ENCODE measurements around the gene ARHGAP5. TPM values are rescaled to one million over a fixed set of nuclear protein-coding genes. Genes with fewer than 3 reads are reported as not detected.
A peak's percentile ranks its signal among the peaks of the same experiment; 100 is the strongest.

Gene ARHGAP5
- total and polyA plus RNA-seq, 3 experiments from 2014 or later = 15.9 to 38.2 (median 37.9) TPM

- H3K27ac ChIP-seq (ENCODE audit: low read depth, low read length) = no peak overlapping the region
- CTCF ChIA-PET = no interaction called here
- H3K36me3 Mint-ChIP-seq = peaks cover 21 to 60% (median 48%) of the 10 kb centered on the region in 3 donors
- no peak for DNase-seq
- H3K27me3 ChIP-seq (ENCODE audit: insufficient read depth, low read length, poor library complexity, severe bottlenecking) = no peaks in the 10 kb centered on the region
- H3K9me3 ChIP-seq (ENCODE audit: low read length) = no peaks in the 10 kb centered on the region
- H3K4me3 ChIP-seq (ENCODE audit: low read length) = no peak overlapping the region
- H3K4me1 Mint-ChIP-seq = peaks cover 4 to 10% (median 9%) of the 10 kb centered on the region in 3 donors
- H3K4me3 Mint-ChIP-seq = no peak overlapping the region
- POLR2A ChIA-PET = no interaction called here
- H3K9me3 Mint-ChIP-seq = peaks cover 0 to 15% (median 10%) of the 10 kb centered on the region in 5 donors
- H3K36me3 ChIP-seq (ENCODE audit: insufficient read depth, low read length) = no peaks in the 10 kb centered on the region
- no peaks in the 10 kb centered on the region for H3K4me1 ChIP-seq (ENCODE audit: insufficient read depth, low read length)
- no peak overlapping the region for H3K27ac Mint-ChIP-seq
- no peaks in the 10 kb centered on the region for H3K27me3 Mint-ChIP-seq
Observed at GRCh38 chr14:32137892-32138291, 60.8 kb downstream of the ARHGAP5 start.

- POLR2A ChIA-PET = no interaction called here
- Mint-ChIP-seq H3K9me3 (peaks cover 0 to 10% (median 4%) of the 10 kb centered on the region in 5 donors), H3K4me3 (no peak overlapping the region), H3K4me1 (peaks cover 0 to 3% (median 2%) of the 10 kb centered on the region in 3 donors), H3K27me3 (no peaks in the 10 kb centered on the region), H3K36me3 (peaks cover 13 to 47% (median 29%) of the 10 kb centered on the region in 3 donors), H3K27ac (peak overlapping the region in 1 of 8 donors; percentile 47)
- DNase-seq = no peak
- no peak overlapping the region for H3K4me3 ChIP-seq (ENCODE audit: low read length)
- no peak overlapping the region for H3K27ac ChIP-seq (ENCODE audit: low read depth, low read length)
- no peaks in the 10 kb centered on the region for H3K9me3 ChIP-seq (ENCODE audit: low read length)
- H3K36me3 ChIP-seq (ENCODE audit: insufficient read depth, low read length) = no peaks in the 10 kb centered on the region
- no peaks in the 10 kb centered on the region for H3K4me1 ChIP-seq (ENCODE audit: insufficient read depth, low read length)
- CTCF ChIA-PET = interaction anchor here (1.5 kb wide), 1 partner anchor 73 kb away, joined by 3 read pairs; no protein-coding TSS in a partner anchor
- no peaks in the 10 kb centered on the region for H3K27me3 ChIP-seq (ENCODE audit: insufficient read depth, low read length, poor library complexity, severe bottlenecking)
Observed at GRCh38 chr14:32142341-32142740, 65.2 kb downstream of the ARHGAP5 start.

GRCh38 chr14:32142754-32143437, 65.8 kb downstream of the ARHGAP5 start:
- H3K4me1 Mint-ChIP-seq = peaks cover 0 to 3% (median 2%) of the 10 kb centered on the region in 3 donors
- CTCF ChIA-PET = interaction anchor here (1.5 kb wide), 1 partner anchor 73 kb away, joined by 3 read pairs; no protein-coding TSS in a partner anchor
- no peaks in the 10 kb centered on the region for H3K4me1 ChIP-seq (ENCODE audit: insufficient read depth, low read length)

GRCh38 chr14:32150392-32150791, 73.3 kb downstream of the ARHGAP5 start:
- ChIA-PET CTCF (no interaction called here), POLR2A (no interaction called here)
- Histone ChIP-seq H3K4me3 (ENCODE audit: low read length) (no peak overlapping the region), H3K27ac (ENCODE audit: low read depth, low read length) (no peak overlapping the region), H3K9me3 (ENCODE audit: low read length) (no peaks in the 10 kb centered on the region), H3K4me1 (ENCODE audit: insufficient read depth, low read length) (no peaks in the 10 kb centered on the region), H3K36me3 (ENCODE audit: insufficient read depth, low read length) (peaks cover 6% of the 10 kb centered on the region), H3K27me3 (ENCODE audit: insufficient read depth, low read length, poor library complexity, severe bottlenecking) (no peaks in the 10 kb centered on the region)
- Mint-ChIP-seq H3K9me3 (no peaks in the 10 kb centered on the region), H3K27ac (peak overlapping the region in 1 of 8 donors; percentile 9), H3K27me3 (no peaks in the 10 kb centered on the region), H3K4me3 (no peak overlapping the region), H3K36me3 (peaks cover 16 to 65% (median 21%) of the 10 kb centered on the region in 3 donors), H3K4me1 (no peaks in the 10 kb centered on the region)
- DNase-seq = no peak

More at GRCh38 chr14:32142754-32143437, 65.8 kb downstream of the ARHGAP5 start:
- peak overlapping the region in 1 of 8 donors; percentile 47 for H3K27ac Mint-ChIP-seq
- Histone ChIP-seq H3K27me3 (ENCODE audit: insufficient read depth, low read length, poor library complexity, severe bottlenecking) (no peaks in the 10 kb centered on the region), H3K36me3 (ENCODE audit: insufficient read depth, low read length) (no peaks in the 10 kb centered on the region), H3K9me3 (ENCODE audit: low read length) (no peaks in the 10 kb centered on the region), H3K4me3 (ENCODE audit: low read length) (no peak overlapping the region), H3K27ac (ENCODE audit: low read depth, low read length) (no peak overlapping the region)
- H3K36me3 Mint-ChIP-seq = peaks cover 13 to 49% (median 25%) of the 10 kb centered on the region in 3 donors
- no peaks in the 10 kb centered on the region for H3K27me3 Mint-ChIP-seq
- no peak for DNase-seq
- H3K4me3 Mint-ChIP-seq = no peak overlapping the region
- POLR2A ChIA-PET = no interaction called here
- peaks cover 0 to 6% (median 2%) of the 10 kb centered on the region in 5 donors for H3K9me3 Mint-ChIP-seq

GRCh38 chr14:32166029-32166428, 88.9 kb downstream of the ARHGAP5 start:
- H3K4me1 Mint-ChIP-seq = no peaks in the 10 kb centered on the region
- Histone ChIP-seq H3K27ac (ENCODE audit: low read depth, low read length) (no peak overlapping the region), H3K4me3 (ENCODE audit: low read length) (no peak overlapping the region), H3K36me3 (ENCODE audit: insufficient read depth, low read length) (no peaks in the 10 kb centered on the region), H3K4me1 (ENCODE audit: insufficient read depth, low read length) (no peaks in the 10 kb centered on the region), H3K9me3 (ENCODE audit: low read length) (no peaks in the 10 kb centered on the region), H3K27me3 (ENCODE audit: insufficient read depth, low read length, poor library complexity, severe bottlenecking) (no peaks in the 10 kb centered on the region)
- DNase-seq = no peak
- ChIA-PET POLR2A (no interaction called here), CTCF (no interaction called here)
- H3K36me3 Mint-ChIP-seq = peaks cover 0 to 4% (median 1%) of the 10 kb centered on the region in 3 donors
- H3K27ac Mint-ChIP-seq = no peak overlapping the region
- peaks cover 0 to 2% of the 10 kb centered on the region in 2 donors for H3K27me3 Mint-ChIP-seq
- peaks cover 0 to 9% (median 5%) of the 10 kb centered on the region in 5 donors for H3K9me3 Mint-ChIP-seq
- no peak overlapping the region for H3K4me3 Mint-ChIP-seq

GRCh38 chr14:32166924-32167323, 89.8 kb downstream of the ARHGAP5 start:
- CTCF ChIA-PET = no interaction called here

GRCh38 chr14:32167907-32168306, 90.8 kb downstream of the ARHGAP5 start:
- H3K27ac Mint-ChIP-seq = no peak overlapping the region
- Histone ChIP-seq H3K27me3 (ENCODE audit: insufficient read depth, low read length, poor library complexity, severe bottlenecking) (no peaks in the 10 kb centered on the region), H3K9me3 (ENCODE audit: low read length) (no peaks in the 10 kb centered on the region), H3K27ac (ENCODE audit: low read depth, low read length) (no peak overlapping the region), H3K36me3 (ENCODE audit: insufficient read depth, low read length) (no peaks in the 10 kb centered on the region), H3K4me3 (ENCODE audit: low read length) (no peak overlapping the region), H3K4me1 (ENCODE audit: insufficient read depth, low read length) (no peaks in the 10 kb centered on the region)
- DNase-seq = no peak
- H3K9me3 Mint-ChIP-seq = peaks cover 0 to 3% (median 0%) of the 10 kb centered on the region in 5 donors
- H3K4me1 Mint-ChIP-seq = no peaks in the 10 kb centered on the region
- H3K4me3 Mint-ChIP-seq = no peak overlapping the region
- peaks cover 0 to 2% of the 10 kb centered on the region in 2 donors for H3K27me3 Mint-ChIP-seq
- ChIA-PET POLR2A (no interaction called here), CTCF (no interaction called here)
- H3K36me3 Mint-ChIP-seq = peaks cover 0 to 4% (median 0%) of the 10 kb centered on the region in 3 donors

More at GRCh38 chr14:32166924-32167323, 89.8 kb downstream of the ARHGAP5 start:
- Mint-ChIP-seq H3K4me3 (no peak overlapping the region), H3K9me3 (peaks cover 0 to 7% (median 5%) of the 10 kb centered on the region in 5 donors), H3K36me3 (peaks cover 0 to 4% (median 0%) of the 10 kb centered on the region in 3 donors), H3K4me1 (no peaks in the 10 kb centered on the region), H3K27me3 (peaks cover 0 to 2% of the 10 kb centered on the region in 2 donors), H3K27ac (peak overlapping the region in 1 of 8 donors; percentile 26)
- no peak overlapping the region for H3K27ac ChIP-seq (ENCODE audit: low read depth, low read length)
- DNase-seq = no peak
- H3K4me1 ChIP-seq (ENCODE audit: insufficient read depth, low read length) = no peaks in the 10 kb centered on the region
- H3K9me3 ChIP-seq (ENCODE audit: low read length) = no peaks in the 10 kb centered on the region
- POLR2A ChIA-PET = no interaction called here
- H3K4me3 ChIP-seq (ENCODE audit: low read length) = no peak overlapping the region
- no peaks in the 10 kb centered on the region for H3K36me3 ChIP-seq (ENCODE audit: insufficient read depth, low read length)
- H3K27me3 ChIP-seq (ENCODE audit: insufficient read depth, low read length, poor library complexity, severe bottlenecking) = no peaks in the 10 kb centered on the region

- no peak overlapping the region for H3K4me3 ChIP-seq (ENCODE audit: low read length)
- DNase-seq = no peak
- H3K27ac ChIP-seq (ENCODE audit: low read depth, low read length) = no peak overlapping the region
- H3K4me1 Mint-ChIP-seq = no peaks in the 10 kb centered on the region
- H3K9me3 Mint-ChIP-seq = peaks cover 0 to 3% (median 0%) of the 10 kb centered on the region in 5 donors
- H3K36me3 Mint-ChIP-seq = peaks cover 0 to 4% (median 0%) of the 10 kb centered on the region in 3 donors
- H3K27me3 ChIP-seq (ENCODE audit: insufficient read depth, low read length, poor library complexity, severe bottlenecking) = no peaks in the 10 kb centered on the region
- H3K27me3 Mint-ChIP-seq = peaks cover 0 to 2% of the 10 kb centered on the region in 2 donors
- H3K36me3 ChIP-seq (ENCODE audit: insufficient read depth, low read length) = no peaks in the 10 kb centered on the region
- ChIA-PET CTCF (no interaction called here), POLR2A (no interaction called here)
- no peaks in the 10 kb centered on the region for H3K9me3 ChIP-seq (ENCODE audit: low read length)
- no peaks in the 10 kb centered on the region for H3K4me1 ChIP-seq (ENCODE audit: insufficient read depth, low read length)
- H3K4me3 Mint-ChIP-seq = no peak overlapping the region
- no peak overlapping the region for H3K27ac Mint-ChIP-seq
Observed at GRCh38 chr14:32169191-32169590, 92.1 kb downstream of the ARHGAP5 start.
